GM23338 (cell line): ENCODE data around the gene ZNF239. TPM values are rescaled to one million over a fixed set of nuclear protein-coding genes. Genes with fewer than 3 reads are reported as not detected.
"Not testable (repeated sequence)": the region's sequence is repeated elsewhere in the genome, so short reads cannot be mapped to it uniquely, and the experiment has no call there.

Source experiments
- ATAC-seq: fragments of 200-7000 bp; cut with Tn5 transposase; 3 replicates; pipeline ENCODE4 v1.9.1; 2020
- DNase-seq: peaks from one replicate; pipeline ENCODE4 v3.0.0-alpha.2; 2015; ENCODE audit warnings: low spot score
- H2AFZ ChIP-seq: fragments of 200-600 bp; sonication (generic); 2 replicates; pipeline ENCODE4 v1.8.0; 2016; ENCODE audit warnings: antibody characterized with exemption, mild to moderate bottlenecking, moderate library complexity
- H3F3A ChIP-seq: fragments of 200-600 bp; sonication (generic); replicated peaks from 2 replicates; pipeline ENCODE4 v1.8.0; 2017; ENCODE audit warnings: antibody characterized with exemption, mixed run types, low read depth
- H3K27ac ChIP-seq: fragments of 200-600 bp; sonication (generic); 2 replicates; pipeline ENCODE4 v1.6.1; 2016; ENCODE audit warnings: low read depth
- H3K27me3 ChIP-seq: fragments of 200-600 bp; sonication (generic); 2 replicates; pipeline ENCODE4 v1.8.0; 2016; ENCODE audit warnings: mild to moderate bottlenecking, mixed run types, moderate library complexity; ENCODE audit not compliant: insufficient read depth
- H3K36me3 ChIP-seq: fragments of 200-600 bp; sonication (generic); 2 replicates; pipeline ENCODE4 v1.8.0; 2016; ENCODE audit warnings: mild to moderate bottlenecking; ENCODE audit not compliant: insufficient read depth
- H3K4me1 ChIP-seq: fragments of 200-600 bp; sonication (generic); 2 replicates; pipeline ENCODE4 v1.8.0; 2016; ENCODE audit warnings: mild to moderate bottlenecking, moderate library complexity; ENCODE audit not compliant: insufficient read depth
- H3K4me2 ChIP-seq: fragments of 200-600 bp; sonication (generic); 2 replicates; pipeline ENCODE4 v1.7.1; 2017; ENCODE audit warnings: mixed run types
- H3K4me3 ChIP-seq: fragments of 200-600 bp; sonication (generic); 2 replicates; pipeline ENCODE4 v1.6.1; 2016; ENCODE audit warnings: mixed run types
- H3K79me2 ChIP-seq: fragments of 200-600 bp; sonication (generic); replicated peaks from 2 replicates; pipeline ENCODE4 v1.8.0; 2017; ENCODE audit warnings: mild to moderate bottlenecking; ENCODE audit not compliant: insufficient read depth
- H3K9me2 ChIP-seq: fragments of 200-600 bp; sonication (generic); 2 replicates; pipeline ENCODE4 v1.8.0; 2017; ENCODE audit not compliant: insufficient read depth
- H4K20me1 ChIP-seq: fragments of 200-600 bp; sonication (generic); replicated peaks from 2 replicates; pipeline ENCODE4 v1.8.0; 2017; ENCODE audit warnings: mild to moderate bottlenecking; ENCODE audit not compliant: insufficient read depth
- H3K27ac Mint-ChIP-seq: 2 replicates; pipeline ENCODE4 v1.8.0; 2020; ENCODE audit warnings: inconsistent platforms, mild to moderate bottlenecking, moderate library complexity, mixed read lengths
- H3K27me3 Mint-ChIP-seq: 3 replicates; pipeline ENCODE4 v1.8.0; 2022; ENCODE audit warnings: low read depth, mild to moderate bottlenecking, moderate library complexity, mixed read lengths, inconsistent platforms; ENCODE audit not compliant: insufficient read depth, poor library complexity
- H3K36me3 Mint-ChIP-seq: 3 replicates; pipeline ENCODE4 v1.8.0; 2021; ENCODE audit warnings: low read depth, mild to moderate bottlenecking, inconsistent platforms, moderate library complexity, mixed read lengths
- H3K4me1 Mint-ChIP-seq: 3 replicates; pipeline ENCODE4 v1.8.0; 2020; ENCODE audit warnings: mild to moderate bottlenecking, inconsistent platforms, mixed read lengths
- H3K4me3 Mint-ChIP-seq: 3 replicates; pipeline ENCODE4 v1.8.0; 2021; ENCODE audit warnings: moderate library complexity, mild to moderate bottlenecking, inconsistent platforms, mixed read lengths
- H3K9me3 Mint-ChIP-seq: 3 replicates; pipeline ENCODE4 v1.8.0; 2020; ENCODE audit warnings: moderate library complexity, mild to moderate bottlenecking, inconsistent platforms, mixed read lengths
- CREB1 ChIP-seq: fragments of 250-450 bp; sonication (Bioruptor Pico); IDR thresholded peaks from 2 replicates; pipeline ENCODE4 v1.5.0; 2020; ENCODE audit warnings: low read depth, mild to moderate bottlenecking, moderate library complexity
- EZH2 ChIP-seq: fragments of 200-600 bp; sonication (generic); IDR thresholded peaks from one replicate; pipeline ENCODE4 v1.8.0; 2017; ENCODE audit warnings: antibody characterized with exemption, mild to moderate bottlenecking, low read depth; ENCODE audit not compliant: unreplicated experiment
- STAT1 ChIP-seq: IDR thresholded peaks from one replicate; pipeline ENCODE4 v1.6.1; 2016; ENCODE audit warnings: antibody characterized with exemption; ENCODE audit not compliant: unreplicated experiment
- ZNF114 ChIP-seq: fragments of 250-450 bp; sonication (Bioruptor Pico); IDR thresholded peaks from 2 replicates; pipeline ENCODE4 v1.5.0; 2020; ENCODE audit warnings: mild to moderate bottlenecking, moderate library complexity
- ZNF462 ChIP-seq: fragments of 250-450 bp; sonication (Bioruptor Pico); IDR thresholded peaks from 2 replicates; pipeline ENCODE4 v1.5.0; 2020; ENCODE audit warnings: mild to moderate bottlenecking, moderate library complexity
- polyA plus RNA-seq: library from polyadenylated mRNA; unstranded; fragments of >200 nt; fragmentation: Nextera tagmentation; extraction: Ambion mirVana; gene quantifications from 2 replicates; pipeline ENCODE4 v1.2.1, GENCODE V29; 2016
- total RNA-seq: library from RNA; depleted of rRNA; stranded (reverse); fragments of >200 nt; shearing (Covaris generic); gene quantifications from 2 replicates; pipeline ENCODE4 v1.2.3, GENCODE V29; 2014

Gene ZNF239
- total and polyA plus RNA-seq, 2 experiments from 2014 or later = 6.7 to 13.8 TPM

GRCh38 chr10:43591303-43591904, 17.0 kb upstream of the ZNF239 start:
- no peak overlapping the region for H3K4me3 Mint-ChIP-seq
- no peak overlapping the region for H3K4me3 ChIP-seq
- no peak overlapping the region for H3K4me2 ChIP-seq
- peaks cover 8% of the 10 kb centered on the region for H3K27me3 Mint-ChIP-seq
- no peak overlapping the region for H3K27ac Mint-ChIP-seq
- no peaks in the 10 kb centered on the region for H3F3A ChIP-seq
- no peak for TF ChIP-seq ZNF114 (CRISPR knock-in tag)
- no peak for TF ChIP-seq EZH2
- no peaks in the 10 kb centered on the region for H4K20me1 ChIP-seq
- H3K4me1 ChIP-seq = no peaks in the 10 kb centered on the region
- no peak for DNase-seq
- H3K4me1 Mint-ChIP-seq = no peaks in the 10 kb centered on the region
- no peaks in the 10 kb centered on the region for H3K79me2 ChIP-seq
- H2AFZ ChIP-seq = no peak overlapping the region
- no peaks in the 10 kb centered on the region for H3K36me3 ChIP-seq
- no peaks in the 10 kb centered on the region for H3K27me3 ChIP-seq
- no peaks in the 10 kb centered on the region for H3K9me2 ChIP-seq
- peaks cover 3% of the 10 kb centered on the region; the same call in 2 of the 3 replicates for H3K36me3 Mint-ChIP-seq
- H3K9me3 Mint-ChIP-seq = peaks cover 35% of the 10 kb centered on the region
- no peak overlapping the region for H3K27ac ChIP-seq
- no peak for ATAC-seq

GRCh38 chr10:43586730-43587115, 12.3 kb upstream of the ZNF239 start:
- not testable (repeated sequence) for H3K36me3 Mint-ChIP-seq, H3K36me3 ChIP-seq, H2AFZ ChIP-seq, H3F3A ChIP-seq, H3K4me2 ChIP-seq, H3K4me1 ChIP-seq, ATAC-seq, H3K9me2 ChIP-seq, H3K27me3 Mint-ChIP-seq, H3K27me3 ChIP-seq, H4K20me1 ChIP-seq, H3K27ac ChIP-seq, H3K4me1 Mint-ChIP-seq, H3K4me3 ChIP-seq, H3K4me3 Mint-ChIP-seq, DNase-seq, H3K27ac Mint-ChIP-seq, H3K79me2 ChIP-seq
- H3K9me3 Mint-ChIP-seq = peaks cover 15% of the 10 kb centered on the region

- no peak overlapping the region for H3K4me3 Mint-ChIP-seq
- TF ChIP-seq CREB1 (CRISPR knock-in tag) (no peak), STAT1 (no peak), ZNF462 (no peak)
- Histone ChIP-seq H3K79me2 (no peaks in the 10 kb centered on the region), H3K4me1 (no peaks in the 10 kb centered on the region), H3K9me2 (no peaks in the 10 kb centered on the region), H3K27me3 (no peaks in the 10 kb centered on the region), H2AFZ (0 out of 2 replicates have a peak overlapping the region, but pooled peaks have one; percentile 23), H4K20me1 (no peaks in the 10 kb centered on the region), H3K4me3 (no peak overlapping the region), H3K36me3 (no peaks in the 10 kb centered on the region), H3K27ac (no peak overlapping the region), H3F3A (no peaks in the 10 kb centered on the region), H3K4me2 (no peak overlapping the region)
- H3K36me3 Mint-ChIP-seq = no peaks in the 10 kb centered on the region
- no peak for ATAC-seq
- H3K9me3 Mint-ChIP-seq = peaks cover 9% of the 10 kb centered on the region
- no peak for DNase-seq
- H3K4me1 Mint-ChIP-seq = no peaks in the 10 kb centered on the region
- no peak overlapping the region for H3K27ac Mint-ChIP-seq
- H3K27me3 Mint-ChIP-seq = peaks cover 8% of the 10 kb centered on the region
Measured at GRCh38 chr10:43585981-43586729, 11.7 kb upstream of the ZNF239 start.
